Measurements from ENCODE around the gene SNX20.
A peak's percentile ranks its signal among the peaks of the same experiment; 100 is the strongest.

SNX20 gene

GRCh38 chr16:50665128-50665878 is 15.8 kb downstream of the SNX20 start:
- DNase-seq = peak; percentile 78
- H3K27me3 ChIP-seq (ENCODE audit: insufficient read depth, low read depth, severe bottlenecking) = no peaks in the 10 kb centered on the region
- peaks cover 3% of the 10 kb centered on the region for H3K9me3 ChIP-seq (ENCODE audit: severe bottlenecking)
- no peaks in the 10 kb centered on the region for H3K36me3 ChIP-seq
- H3K4me3 ChIP-seq (ENCODE audit: low read depth, low read length) = no peak overlapping the region
- TF ChIP-seq, protein P1, sequence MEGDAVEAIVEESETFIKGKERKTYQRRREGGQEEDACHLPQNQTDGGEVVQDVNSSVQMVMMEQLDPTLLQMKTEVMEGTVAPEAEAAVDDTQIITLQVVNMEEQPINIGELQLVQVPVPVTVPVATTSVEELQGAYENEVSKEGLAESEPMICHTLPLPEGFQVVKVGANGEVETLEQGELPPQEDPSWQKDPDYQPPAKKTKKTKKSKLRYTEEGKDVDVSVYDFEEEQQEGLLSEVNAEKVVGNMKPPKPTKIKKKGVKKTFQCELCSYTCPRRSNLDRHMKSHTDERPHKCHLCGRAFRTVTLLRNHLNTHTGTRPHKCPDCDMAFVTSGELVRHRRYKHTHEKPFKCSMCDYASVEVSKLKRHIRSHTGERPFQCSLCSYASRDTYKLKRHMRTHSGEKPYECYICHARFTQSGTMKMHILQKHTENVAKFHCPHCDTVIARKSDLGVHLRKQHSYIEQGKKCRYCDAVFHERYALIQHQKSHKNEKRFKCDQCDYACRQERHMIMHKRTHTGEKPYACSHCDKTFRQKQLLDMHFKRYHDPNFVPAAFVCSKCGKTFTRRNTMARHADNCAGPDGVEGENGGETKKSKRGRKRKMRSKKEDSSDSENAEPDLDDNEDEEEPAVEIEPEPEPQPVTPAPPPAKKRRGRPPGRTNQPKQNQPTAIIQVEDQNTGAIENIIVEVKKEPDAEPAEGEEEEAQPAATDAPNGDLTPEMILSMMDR (IDR thresholded peaks at IDR 0.05; ENCODE audit: low read depth, low read length) = peak; percentile 77
- no peak overlapping the region; the same call in 1 of the 2 replicates for H3K27ac ChIP-seq

DNA sequence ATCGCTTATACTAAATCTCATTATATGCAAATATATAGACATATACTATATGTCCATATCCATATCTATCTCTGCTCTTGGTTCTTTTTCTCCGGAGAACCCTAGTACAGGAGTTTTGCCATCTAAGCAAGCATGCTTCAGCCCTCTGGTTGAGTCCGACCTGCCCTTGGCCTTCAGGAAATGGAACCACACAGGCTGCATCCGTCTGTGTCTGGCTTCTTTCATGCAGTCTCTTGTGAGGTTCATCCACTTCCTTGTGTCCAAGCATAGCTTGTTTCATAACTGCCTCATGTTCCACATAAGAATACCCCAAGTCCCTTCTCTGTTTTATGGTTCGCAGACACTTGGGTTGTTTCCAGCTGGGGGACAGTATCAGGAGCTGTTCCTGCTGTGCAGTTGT is 16.8 kb downstream of the SNX20 start:
- Histone ChIP-seq H3K27me3 (ENCODE audit: insufficient read depth, low read depth, severe bottlenecking) (no peaks in the 10 kb centered on the region), H3K27ac (no peak overlapping the region), H3K9me3 (ENCODE audit: severe bottlenecking) (peaks cover 3% of the 10 kb centered on the region), H3K36me3 (no peaks in the 10 kb centered on the region), H3K4me3 (ENCODE audit: low read depth, low read length) (no peak overlapping the region)
- DNase-seq = no peak
- TF ChIP-seq, protein P1 (IDR thresholded peaks at IDR 0.05; ENCODE audit: low read depth, low read length) = no peak

GRCh38 chr16:50662306-50662940 is 18.7 kb downstream of the SNX20 start:
- H3K27ac ChIP-seq = no peak overlapping the region
- no peak for DNase-seq
- peaks cover 3% of the 10 kb centered on the region for H3K9me3 ChIP-seq (ENCODE audit: severe bottlenecking)
- TF ChIP-seq, protein P1 (IDR thresholded peaks at IDR 0.05; ENCODE audit: low read depth, low read length) = no peak
- H3K4me3 ChIP-seq (ENCODE audit: low read depth, low read length) = no peak overlapping the region
- H3K36me3 ChIP-seq = no peaks in the 10 kb centered on the region
- no peaks in the 10 kb centered on the region for H3K27me3 ChIP-seq (ENCODE audit: insufficient read depth, low read depth, severe bottlenecking)

DNA sequence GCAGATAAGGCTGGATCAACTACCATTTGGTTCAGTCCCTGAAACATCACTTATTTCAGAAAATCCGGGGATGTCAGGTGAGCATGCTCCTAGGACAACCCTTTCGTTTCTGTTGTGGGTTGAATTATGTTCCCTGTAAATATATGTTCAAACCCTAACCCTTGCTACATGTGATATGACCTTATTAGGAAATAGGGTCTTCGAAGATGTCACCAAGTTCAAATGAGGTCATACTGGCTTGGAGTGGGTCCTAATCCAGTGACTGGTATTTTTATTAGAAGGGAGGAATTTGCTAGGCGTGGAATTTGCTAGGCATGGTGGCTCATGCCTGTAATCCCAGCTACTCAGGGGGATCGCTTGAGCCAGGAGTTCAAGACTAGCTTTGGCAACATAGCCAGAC is 21.3 kb downstream of the SNX20 start:
- H3K36me3 ChIP-seq = no peaks in the 10 kb centered on the region
- DNase-seq = no peak
- peaks cover 3% of the 10 kb centered on the region for H3K9me3 ChIP-seq (ENCODE audit: severe bottlenecking)
- no peak overlapping the region for H3K4me3 ChIP-seq (ENCODE audit: low read depth, low read length)
- TF ChIP-seq, protein P1 (IDR thresholded peaks at IDR 0.05; ENCODE audit: low read depth, low read length) = no peak
- H3K27ac ChIP-seq = no peak overlapping the region
- no peaks in the 10 kb centered on the region for H3K27me3 ChIP-seq (ENCODE audit: insufficient read depth, low read depth, severe bottlenecking)

DNA sequence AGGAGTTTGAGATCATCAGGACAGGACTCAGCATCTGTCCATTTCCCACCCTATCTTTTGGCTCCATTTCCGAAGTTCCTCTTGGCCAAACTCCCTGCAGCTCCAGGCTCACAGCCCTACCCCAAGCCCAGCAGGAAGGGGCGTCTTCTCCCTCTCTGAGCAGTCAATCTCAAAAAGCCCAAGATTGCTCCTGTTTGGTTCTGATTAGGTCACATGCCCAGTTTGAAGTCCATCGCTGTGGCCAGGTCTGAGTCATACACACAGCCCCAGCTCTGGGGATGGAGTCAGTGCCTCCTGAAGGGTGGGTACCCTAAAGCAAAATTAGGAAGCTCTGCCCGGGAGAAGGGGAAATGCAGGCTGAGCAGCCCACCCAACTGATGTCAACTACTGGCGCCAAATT is 23.9 kb downstream of the SNX20 start:
- TF ChIP-seq, protein P1 (IDR thresholded peaks at IDR 0.05; ENCODE audit: low read depth, low read length) = no peak

More for the DNA sequence above, 23.9 kb downstream of the SNX20 start:
- Histone ChIP-seq H3K4me3 (ENCODE audit: low read depth, low read length) (no peak overlapping the region), H3K9me3 (ENCODE audit: severe bottlenecking) (peaks cover under 1% of the 10 kb centered on the region), H3K36me3 (no peaks in the 10 kb centered on the region), H3K27ac (no peak overlapping the region), H3K27me3 (ENCODE audit: insufficient read depth, low read depth, severe bottlenecking) (no peaks in the 10 kb centered on the region)
- no peak for DNase-seq

Data from WERI-Rb-1 (cell line).